Measurements from ENCODE around the gene DCDC1. TPM values are rescaled to one million over a fixed set of nuclear protein-coding genes. Genes with fewer than 3 reads are reported as not detected.

Gene DCDC1
- total and polyA plus RNA-seq, 2 donors from 2014 or later = 0.39 to 6.6 TPM

DNA sequence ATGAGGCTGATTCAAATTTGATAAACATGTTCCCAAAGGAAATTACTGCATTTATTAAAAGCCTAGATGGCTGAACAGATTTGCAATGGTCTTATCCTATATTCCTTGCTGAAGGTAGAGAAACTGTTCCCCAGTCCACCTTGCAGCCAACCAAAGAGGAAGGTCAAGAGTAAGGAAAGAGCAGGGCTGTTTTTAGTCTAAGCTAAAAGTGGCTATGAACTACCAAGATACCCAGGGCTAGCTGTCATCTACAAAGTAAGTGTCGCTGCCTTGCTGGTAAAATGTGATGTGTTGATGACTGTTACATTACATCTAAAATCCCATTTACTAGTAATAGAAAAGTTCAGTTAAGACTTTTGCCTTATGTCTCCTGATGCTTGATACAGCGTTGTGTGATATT is 493.3 kb downstream of the DCDC1 start:
- no peak overlapping the region for H3K4me3 ChIP-seq (ENCODE audit: low read length in 3 of 3)
- H3K27ac ChIP-seq (ENCODE audit: low read depth in 2 of 2, low read length in 2 of 2) = no peak overlapping the region
- intact Hi-C loops (cut with DNase I) = no loop called here
- no peaks in the 10 kb centered on the region for H3K4me1 ChIP-seq (ENCODE audit: control insufficient read depth in 2 of 3, insufficient read depth in 2 of 3, low read depth in 1 of 3, low read length in 3 of 3)
- no peak overlapping the region for H3K9ac ChIP-seq (ENCODE audit: low read length in 3 of 3)
- no peak for DNase-seq
- TF ChIP-seq, protein P1, sequence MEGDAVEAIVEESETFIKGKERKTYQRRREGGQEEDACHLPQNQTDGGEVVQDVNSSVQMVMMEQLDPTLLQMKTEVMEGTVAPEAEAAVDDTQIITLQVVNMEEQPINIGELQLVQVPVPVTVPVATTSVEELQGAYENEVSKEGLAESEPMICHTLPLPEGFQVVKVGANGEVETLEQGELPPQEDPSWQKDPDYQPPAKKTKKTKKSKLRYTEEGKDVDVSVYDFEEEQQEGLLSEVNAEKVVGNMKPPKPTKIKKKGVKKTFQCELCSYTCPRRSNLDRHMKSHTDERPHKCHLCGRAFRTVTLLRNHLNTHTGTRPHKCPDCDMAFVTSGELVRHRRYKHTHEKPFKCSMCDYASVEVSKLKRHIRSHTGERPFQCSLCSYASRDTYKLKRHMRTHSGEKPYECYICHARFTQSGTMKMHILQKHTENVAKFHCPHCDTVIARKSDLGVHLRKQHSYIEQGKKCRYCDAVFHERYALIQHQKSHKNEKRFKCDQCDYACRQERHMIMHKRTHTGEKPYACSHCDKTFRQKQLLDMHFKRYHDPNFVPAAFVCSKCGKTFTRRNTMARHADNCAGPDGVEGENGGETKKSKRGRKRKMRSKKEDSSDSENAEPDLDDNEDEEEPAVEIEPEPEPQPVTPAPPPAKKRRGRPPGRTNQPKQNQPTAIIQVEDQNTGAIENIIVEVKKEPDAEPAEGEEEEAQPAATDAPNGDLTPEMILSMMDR (IDR thresholded peaks at IDR 0.05; ENCODE audit: borderline replicate concordance, extremely low read depth, insufficient read depth) = no peak
- no peak for FAIRE-seq
- no peaks in the 10 kb centered on the region for H3K36me3 ChIP-seq (ENCODE audit: control insufficient read depth in 2 of 3, insufficient read depth in 3 of 3, low read length in 3 of 3)
- no peaks in the 10 kb centered on the region for H3K9me3 ChIP-seq (ENCODE audit: control insufficient read depth in 2 of 3, insufficient read depth in 1 of 3, low read length in 3 of 3)
- no peaks in the 10 kb centered on the region for H3K27me3 ChIP-seq (ENCODE audit: control insufficient read depth, insufficient read depth, low read length)

DNA sequence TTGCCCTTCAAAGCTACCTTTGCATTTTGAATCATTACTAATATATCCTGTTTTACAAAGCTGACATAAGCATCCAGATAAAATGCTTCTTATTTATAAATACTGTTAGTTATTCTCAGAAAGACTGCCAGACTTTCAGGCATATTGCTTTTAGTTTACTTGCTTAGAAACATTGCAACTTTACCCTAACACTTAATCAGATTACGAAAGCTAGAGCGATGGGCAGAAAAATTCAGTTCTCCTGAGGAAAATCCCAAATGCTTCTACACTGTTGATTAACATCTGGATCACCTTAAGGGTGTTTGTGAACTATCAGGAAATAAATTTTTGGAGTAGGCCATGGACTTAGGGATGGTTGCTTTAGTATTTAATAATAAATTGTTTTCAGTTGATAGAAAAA is 493.7 kb downstream of the DCDC1 start:
- no peak for DNase-seq
- TF ChIP-seq, protein P1 (IDR thresholded peaks at IDR 0.05; ENCODE audit: borderline replicate concordance, extremely low read depth, insufficient read depth) = no peak
- no peak for FAIRE-seq
- H3K9ac ChIP-seq (ENCODE audit: low read length in 3 of 3) = no peak overlapping the region
- intact Hi-C loops (cut with DNase I) = no loop called here
- no peaks in the 10 kb centered on the region for H3K27me3 ChIP-seq (ENCODE audit: control insufficient read depth, insufficient read depth, low read length)
- H3K9me3 ChIP-seq (ENCODE audit: control insufficient read depth in 2 of 3, insufficient read depth in 1 of 3, low read length in 3 of 3) = no peaks in the 10 kb centered on the region
- H3K36me3 ChIP-seq (ENCODE audit: control insufficient read depth in 2 of 3, insufficient read depth in 3 of 3, low read length in 3 of 3) = no peaks in the 10 kb centered on the region
- no peaks in the 10 kb centered on the region for H3K4me1 ChIP-seq (ENCODE audit: control insufficient read depth in 2 of 3, insufficient read depth in 2 of 3, low read depth in 1 of 3, low read length in 3 of 3)
- H3K27ac ChIP-seq (ENCODE audit: low read depth in 2 of 2, low read length in 2 of 2) = no peak overlapping the region
- no peak overlapping the region for H3K4me3 ChIP-seq (ENCODE audit: low read length in 3 of 3)

DNA sequence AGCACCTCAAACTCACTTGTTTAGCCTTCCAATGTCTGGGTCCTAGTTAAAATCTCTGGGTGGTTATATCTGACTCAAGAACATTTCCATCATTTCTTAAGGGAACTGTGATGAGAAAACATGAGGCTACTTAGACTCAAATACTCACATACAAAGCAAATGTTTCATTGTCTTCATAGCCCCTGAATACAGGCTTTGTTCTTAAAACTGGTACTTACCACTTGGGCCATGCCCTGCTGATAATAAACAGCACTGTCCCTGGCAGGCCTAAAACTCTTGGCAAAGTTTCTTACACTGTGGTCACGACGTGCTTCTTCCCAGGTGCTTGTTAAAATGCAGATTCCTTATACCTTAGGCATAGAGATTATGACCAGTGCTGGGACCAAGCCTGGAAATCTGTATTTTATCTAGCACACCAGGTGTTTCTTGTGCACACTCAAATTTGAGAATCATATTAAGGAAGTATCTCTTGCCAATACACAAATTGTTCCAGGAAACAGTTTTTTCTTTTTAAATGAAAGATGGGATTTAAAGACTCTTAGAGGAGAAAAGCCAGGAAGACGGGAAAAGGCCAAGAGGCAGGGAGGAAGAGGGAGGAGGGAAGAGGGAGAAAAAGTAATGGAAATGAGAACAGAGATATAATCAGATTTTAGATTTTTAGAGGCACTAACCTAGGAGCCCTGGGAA is 495.5 kb downstream of the DCDC1 start:
- H3K9ac ChIP-seq (ENCODE audit: low read length in 3 of 3) = no peak overlapping the region
- no peak for FAIRE-seq
- no peaks in the 10 kb centered on the region for H3K36me3 ChIP-seq (ENCODE audit: control insufficient read depth in 2 of 3, insufficient read depth in 3 of 3, low read length in 3 of 3)
- no peaks in the 10 kb centered on the region for H3K4me1 ChIP-seq (ENCODE audit: control insufficient read depth in 2 of 3, insufficient read depth in 2 of 3, low read depth in 1 of 3, low read length in 3 of 3)
- H3K27me3 ChIP-seq (ENCODE audit: control insufficient read depth, insufficient read depth, low read length) = no peaks in the 10 kb centered on the region
- no peak overlapping the region for H3K27ac ChIP-seq (ENCODE audit: low read depth in 2 of 2, low read length in 2 of 2)
- DNase-seq = no peak
- intact Hi-C loops (cut with DNase I) = no loop called here
- no peaks in the 10 kb centered on the region for H3K9me3 ChIP-seq (ENCODE audit: control insufficient read depth in 2 of 3, insufficient read depth in 1 of 3, low read length in 3 of 3)
- H3K4me3 ChIP-seq (ENCODE audit: low read length in 3 of 3) = no peak overlapping the region
- TF ChIP-seq, protein P1 (IDR thresholded peaks at IDR 0.05; ENCODE audit: borderline replicate concordance, extremely low read depth, insufficient read depth) = no peak

Measured in kidney (tissue), 14 donors.